Karpas-422 (cell line): ENCODE results near the gene FOXF1. TPM values are rescaled to one million over a fixed set of nuclear protein-coding genes. Genes with fewer than 3 reads are reported as not detected.

Source experiments
- DNase-seq: peaks from one replicate; pipeline ENCODE4 v3.0.0-alpha.2; 2015
- H2AFZ ChIP-seq: fragments of 200-600 bp; sonication (generic); 2 replicates; pipeline ENCODE4 v1.6.1; 2014; ENCODE audit warnings: antibody characterized with exemption, low read length, mixed read lengths
- H3K27ac ChIP-seq: fragments of 200-600 bp; sonication (generic); 2 replicates; pipeline ENCODE4 v1.5.1; 2014; ENCODE audit warnings: mild to moderate bottlenecking, low read length, moderate library complexity
- H3K27me3 ChIP-seq: fragments of 200-600 bp; sonication (generic); 2 replicates; pipeline ENCODE4 v1.6.1; 2014; ENCODE audit warnings: low read length, mixed read lengths
- H3K36me3 ChIP-seq: fragments of 200-600 bp; sonication (generic); 2 replicates; pipeline ENCODE4 v1.6.1; 2014; ENCODE audit warnings: low read length, mixed read lengths; ENCODE audit not compliant: insufficient read depth
- H3K4me1 ChIP-seq: fragments of 200-600 bp; sonication (generic); 2 replicates; pipeline ENCODE4 v1.6.1; 2014; ENCODE audit warnings: mild to moderate bottlenecking, low read length, mixed read lengths
- H3K4me2 ChIP-seq: fragments of 200-600 bp; sonication (generic); 2 replicates; pipeline ENCODE4 v1.6.1; 2014; ENCODE audit warnings: low read length, low read depth, mild to moderate bottlenecking; ENCODE audit not compliant: poor library complexity, severe bottlenecking
- H3K4me3 ChIP-seq: fragments of 200-600 bp; sonication (generic); 2 replicates; pipeline ENCODE4 v1.5.1; 2014; ENCODE audit warnings: mild to moderate bottlenecking, antibody characterized with exemption, low read length, mixed read lengths
- H3K79me2 ChIP-seq: fragments of 200-600 bp; sonication (generic); 2 replicates; pipeline ENCODE4 v1.6.1; 2014; ENCODE audit warnings: mild to moderate bottlenecking, low read length, mixed read lengths
- H3K9ac ChIP-seq: fragments of 200-600 bp; sonication (generic); 2 replicates; pipeline ENCODE4 v1.6.0; 2014; ENCODE audit warnings: low read length
- H3K9me2 ChIP-seq: fragments of 200-600 bp; sonication (generic), shearing (Covaris generic); replicated peaks from 2 replicates; pipeline ENCODE4 v1.6.0; 2014; ENCODE audit warnings: mild to moderate bottlenecking, low read length, moderate library complexity; ENCODE audit not compliant: insufficient read depth
- H3K9me3 ChIP-seq: fragments of 300-700, 200-600 bp; sonication (generic); 2 replicates; pipeline ENCODE4 v1.6.1; 2014; ENCODE audit warnings: low read length, mixed read lengths
- H4K20me1 ChIP-seq: fragments of 200-600 bp; sonication (generic); 2 replicates; pipeline ENCODE4 v1.6.1; 2014; ENCODE audit warnings: mild to moderate bottlenecking, antibody characterized with exemption, low read length, low read depth; ENCODE audit not compliant: insufficient read depth
- total RNA-seq: library from RNA; depleted of rRNA; stranded (reverse); fragments of >200 nt; shearing (Covaris generic); gene quantifications from 2 replicates; pipeline ENCODE4 v1.2.3, GENCODE V29; 2014; ENCODE audit warnings: low replicate concordance

Gene FOXF1
- total RNA-seq, 1 experiment from 2014 or later = not detected

- no peaks in the 10 kb centered on the region for H3K27me3 ChIP-seq
- H3K9me2 ChIP-seq = no peaks in the 10 kb centered on the region
- no peak overlapping the region for H2AFZ ChIP-seq
These were observed 11.2 kb downstream of the FOXF1 start for GRCh38 chr16:86521236-86522197.

GRCh38 chr16:86522634-86523033, 12.3 kb downstream of the FOXF1 start:
- Histone ChIP-seq H3K9ac (no peak overlapping the region), H3K9me2 (no peaks in the 10 kb centered on the region), H3K36me3 (no peaks in the 10 kb centered on the region), H2AFZ (no peak overlapping the region), H4K20me1 (no peaks in the 10 kb centered on the region; the same call in 1 of the 2 replicates), H3K27ac (no peak overlapping the region), H3K4me1 (no peaks in the 10 kb centered on the region), H3K9me3 (no peaks in the 10 kb centered on the region), H3K4me2 (no peak overlapping the region), H3K79me2 (no peaks in the 10 kb centered on the region), H3K27me3 (no peaks in the 10 kb centered on the region), H3K4me3 (no peak overlapping the region)
- no peak for DNase-seq

More at GRCh38 chr16:86521236-86522197, 11.2 kb downstream of the FOXF1 start:
- Histone ChIP-seq H3K4me2 (no peak overlapping the region), H3K36me3 (no peaks in the 10 kb centered on the region), H3K9ac (no peak overlapping the region), H3K27ac (no peak overlapping the region), H3K79me2 (no peaks in the 10 kb centered on the region), H3K4me3 (no peak overlapping the region), H3K9me3 (no peaks in the 10 kb centered on the region), H4K20me1 (no peaks in the 10 kb centered on the region), H3K4me1 (no peaks in the 10 kb centered on the region)
- no peak for DNase-seq

- H4K20me1 ChIP-seq = no peaks in the 10 kb centered on the region; the same call in 1 of the 2 replicates
- H3K27ac ChIP-seq = no peak overlapping the region
- H3K4me1 ChIP-seq = no peaks in the 10 kb centered on the region
- no peak overlapping the region for H2AFZ ChIP-seq
- H3K4me3 ChIP-seq = no peak overlapping the region
- H3K9me2 ChIP-seq = no peaks in the 10 kb centered on the region
- no peaks in the 10 kb centered on the region for H3K79me2 ChIP-seq
- DNase-seq = no peak
- no peaks in the 10 kb centered on the region for H3K9me3 ChIP-seq
- H3K9ac ChIP-seq = no peak overlapping the region
- no peaks in the 10 kb centered on the region for H3K27me3 ChIP-seq
- no peak overlapping the region for H3K4me2 ChIP-seq
- no peaks in the 10 kb centered on the region for H3K36me3 ChIP-seq
These were observed 12.9 kb downstream of the FOXF1 start for GRCh38 chr16:86523166-86523740.

- Histone ChIP-seq H3K27ac (no peak overlapping the region), H3K4me3 (no peak overlapping the region), H3K9me2 (no peaks in the 10 kb centered on the region), H3K9me3 (no peaks in the 10 kb centered on the region), H3K79me2 (no peaks in the 10 kb centered on the region), H3K9ac (no peak overlapping the region), H3K4me1 (no peaks in the 10 kb centered on the region), H3K27me3 (no peaks in the 10 kb centered on the region), H4K20me1 (no peaks in the 10 kb centered on the region; the same call in 1 of the 2 replicates), H2AFZ (no peak overlapping the region), H3K4me2 (no peak overlapping the region), H3K36me3 (no peaks in the 10 kb centered on the region)
- no peak for DNase-seq
These were observed 13.7 kb downstream of the FOXF1 start for GRCh38 chr16:86524029-86524428.

GRCh38 chr16:86525696-86526095, 15.4 kb downstream of the FOXF1 start:
- Histone ChIP-seq H3K9me2 (no peaks in the 10 kb centered on the region), H3K9me3 (no peaks in the 10 kb centered on the region), H3K4me2 (no peak overlapping the region), H3K4me1 (no peaks in the 10 kb centered on the region), H3K79me2 (no peaks in the 10 kb centered on the region), H3K9ac (no peak overlapping the region), H3K27me3 (no peaks in the 10 kb centered on the region), H2AFZ (no peak overlapping the region), H3K27ac (no peak overlapping the region), H3K4me3 (no peak overlapping the region), H3K36me3 (no peaks in the 10 kb centered on the region), H4K20me1 (no peaks in the 10 kb centered on the region; the same call in 1 of the 2 replicates)
- DNase-seq = no peak

GRCh38 chr16:86527366-86527765, 17.0 kb downstream of the FOXF1 start:
- no peak for DNase-seq
- Histone ChIP-seq H3K27ac (no peak overlapping the region), H3K9ac (no peak overlapping the region), H3K4me1 (no peaks in the 10 kb centered on the region), H3K9me3 (no peaks in the 10 kb centered on the region), H3K4me2 (no peak overlapping the region), H3K36me3 (no peaks in the 10 kb centered on the region), H2AFZ (no peak overlapping the region), H4K20me1 (no peaks in the 10 kb centered on the region; the same call in 1 of the 2 replicates), H3K27me3 (no peaks in the 10 kb centered on the region), H3K4me3 (no peak overlapping the region), H3K79me2 (no peaks in the 10 kb centered on the region), H3K9me2 (no peaks in the 10 kb centered on the region)

GRCh38 chr16:86528061-86528929, 18.0 kb downstream of the FOXF1 start:
- no peak for DNase-seq

More at GRCh38 chr16:86528061-86528929, 18.0 kb downstream of the FOXF1 start:
- no peak overlapping the region for H3K4me2 ChIP-seq
- no peaks in the 10 kb centered on the region for H3K36me3 ChIP-seq
- H3K4me1 ChIP-seq = no peaks in the 10 kb centered on the region
- no peak overlapping the region for H3K27ac ChIP-seq
- no peaks in the 10 kb centered on the region; the same call in 1 of the 2 replicates for H4K20me1 ChIP-seq
- H3K79me2 ChIP-seq = no peaks in the 10 kb centered on the region
- no peaks in the 10 kb centered on the region for H3K9me2 ChIP-seq
- no peaks in the 10 kb centered on the region for H3K9me3 ChIP-seq
- no peak overlapping the region for H2AFZ ChIP-seq
- H3K27me3 ChIP-seq = no peaks in the 10 kb centered on the region
- H3K9ac ChIP-seq = no peak overlapping the region
- no peak overlapping the region for H3K4me3 ChIP-seq
